HK-2 (cell line): ENCODE measurements around the gene CACNA2D4.

ENCODE experiments used
- DNase-seq: peaks from one replicate; pipeline ENCODE4 v3.0.0-alpha.2; 2018; ENCODE audit not compliant: unreplicated experiment

Gene CACNA2D4

GRCh38 chr12:1778911-1779310 lies 139.5 kb downstream of the CACNA2D4 start:
- no peak for DNase-seq

- DNase-seq, result no peak
Measured at GRCh38 chr12:1777798-1778197, 140.7 kb downstream of the CACNA2D4 start.

GRCh38 chr12:1776170-1776921 lies 142.1 kb downstream of the CACNA2D4 start:
- DNase-seq, result no peak

- DNase-seq, result no peak
Measured at GRCh38 chr12:1773937-1774655, 144.4 kb downstream of the CACNA2D4 start.

- no peak for DNase-seq
Measured at GRCh38 chr12:1769809-1770494, 148.5 kb downstream of the CACNA2D4 start.

- DNase-seq, result no peak
Measured at GRCh38 chr12:1768615-1769014, 149.8 kb downstream of the CACNA2D4 start.

- no peak for DNase-seq
Measured at GRCh38 chr12:1767407-1768090, 150.9 kb downstream of the CACNA2D4 start.

GRCh38 chr12:1766110-1766509 lies 152.3 kb downstream of the CACNA2D4 start:
- DNase-seq, result no peak

GRCh38 chr12:1763153-1763552 lies 155.3 kb downstream of the CACNA2D4 start:
- DNase-seq, result no peak

GRCh38 chr12:1761857-1762256 lies 156.6 kb downstream of the CACNA2D4 start:
- no peak for DNase-seq

GRCh38 chr12:1760566-1761382 lies 157.7 kb downstream of the CACNA2D4 start:
- peak; percentile 48 for DNase-seq

- no peak for DNase-seq
Measured at GRCh38 chr12:1758887-1759286, 159.6 kb downstream of the CACNA2D4 start.

- DNase-seq, result no peak
Measured at GRCh38 chr12:1758376-1758775, 160.1 kb downstream of the CACNA2D4 start.

GRCh38 chr12:1750300-1750699 lies 168.2 kb downstream of the CACNA2D4 start:
- no peak for DNase-seq

- DNase-seq, result no peak
Measured at GRCh38 chr12:1749019-1749418, 169.4 kb downstream of the CACNA2D4 start.

GRCh38 chr12:1747609-1748008 lies 170.8 kb downstream of the CACNA2D4 start:
- DNase-seq, result no peak

- no peak for DNase-seq
Measured at GRCh38 chr12:1744932-1745331, 173.5 kb downstream of the CACNA2D4 start.
